ENCODE measurements around the gene ERICH6B.

The ERICH6B gene

DNA sequence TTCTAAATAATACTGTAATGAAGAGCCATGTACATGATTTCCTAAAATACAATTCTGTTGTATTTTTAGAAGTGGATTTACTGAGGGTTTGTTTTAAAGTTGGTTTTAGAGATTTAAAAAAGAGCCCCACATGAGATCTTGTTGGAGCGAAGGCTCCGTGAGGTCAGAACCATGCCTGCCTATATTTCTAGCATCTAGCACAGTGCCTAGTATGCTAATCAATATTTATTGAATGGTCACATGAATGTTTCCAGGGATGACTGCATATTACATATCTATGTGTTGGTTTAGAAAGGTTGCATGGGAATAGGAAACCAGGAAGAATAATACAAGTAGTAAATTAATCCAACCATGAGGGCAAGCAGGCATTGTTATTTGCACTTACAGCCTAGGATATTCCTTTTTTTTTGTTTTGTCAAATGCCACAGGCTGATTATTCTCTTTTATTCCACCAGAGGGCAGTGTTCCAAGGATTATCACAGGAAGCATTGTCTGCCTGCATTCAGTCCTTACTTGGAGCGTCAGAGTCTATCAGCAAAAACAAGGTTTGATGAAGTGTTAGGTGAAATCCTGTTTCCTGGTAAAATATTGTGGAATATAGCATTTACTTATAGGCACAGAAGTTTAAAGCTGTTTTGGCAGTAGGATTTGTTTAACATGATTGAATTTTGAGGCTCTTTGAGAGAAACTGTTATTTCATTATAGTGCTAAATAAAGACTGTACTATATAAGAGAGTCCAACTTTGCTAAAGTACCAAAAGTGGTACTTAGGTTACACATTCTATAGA lies 104.0 kb downstream of the ERICH6B start:
- no peak overlapping the region for H3K4me3 ChIP-seq (ENCODE audit: low read depth, low read length)
- TF ChIP-seq, protein P1, sequence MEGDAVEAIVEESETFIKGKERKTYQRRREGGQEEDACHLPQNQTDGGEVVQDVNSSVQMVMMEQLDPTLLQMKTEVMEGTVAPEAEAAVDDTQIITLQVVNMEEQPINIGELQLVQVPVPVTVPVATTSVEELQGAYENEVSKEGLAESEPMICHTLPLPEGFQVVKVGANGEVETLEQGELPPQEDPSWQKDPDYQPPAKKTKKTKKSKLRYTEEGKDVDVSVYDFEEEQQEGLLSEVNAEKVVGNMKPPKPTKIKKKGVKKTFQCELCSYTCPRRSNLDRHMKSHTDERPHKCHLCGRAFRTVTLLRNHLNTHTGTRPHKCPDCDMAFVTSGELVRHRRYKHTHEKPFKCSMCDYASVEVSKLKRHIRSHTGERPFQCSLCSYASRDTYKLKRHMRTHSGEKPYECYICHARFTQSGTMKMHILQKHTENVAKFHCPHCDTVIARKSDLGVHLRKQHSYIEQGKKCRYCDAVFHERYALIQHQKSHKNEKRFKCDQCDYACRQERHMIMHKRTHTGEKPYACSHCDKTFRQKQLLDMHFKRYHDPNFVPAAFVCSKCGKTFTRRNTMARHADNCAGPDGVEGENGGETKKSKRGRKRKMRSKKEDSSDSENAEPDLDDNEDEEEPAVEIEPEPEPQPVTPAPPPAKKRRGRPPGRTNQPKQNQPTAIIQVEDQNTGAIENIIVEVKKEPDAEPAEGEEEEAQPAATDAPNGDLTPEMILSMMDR (IDR thresholded peaks at IDR 0.05; ENCODE audit: low read depth, low read length), result peak; percentile 55

DNA sequence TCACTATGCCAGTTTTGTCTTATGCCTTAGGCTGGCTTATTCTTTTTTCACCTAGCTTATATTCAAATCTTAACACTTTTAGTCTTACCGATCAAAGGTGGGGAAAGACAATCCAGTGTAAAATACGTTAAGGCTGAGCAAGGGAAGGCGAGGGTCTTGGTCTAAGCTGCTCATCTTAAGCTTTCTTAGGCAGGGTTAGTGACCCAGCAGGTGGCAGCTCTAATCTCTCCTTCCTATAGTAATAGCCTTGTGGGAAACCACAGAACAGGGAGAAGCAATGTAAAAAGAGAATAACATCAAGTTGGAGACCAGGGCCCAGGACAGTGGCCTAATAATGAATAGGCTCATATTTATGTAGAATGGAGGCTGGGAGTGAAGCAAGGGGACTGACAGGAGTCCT lies 104.9 kb downstream of the ERICH6B start:
- H3K4me3 ChIP-seq (ENCODE audit: low read depth, low read length), result no peak overlapping the region
- TF ChIP-seq, protein P1 (IDR thresholded peaks at IDR 0.05; ENCODE audit: low read depth, low read length), result no peak

DNA sequence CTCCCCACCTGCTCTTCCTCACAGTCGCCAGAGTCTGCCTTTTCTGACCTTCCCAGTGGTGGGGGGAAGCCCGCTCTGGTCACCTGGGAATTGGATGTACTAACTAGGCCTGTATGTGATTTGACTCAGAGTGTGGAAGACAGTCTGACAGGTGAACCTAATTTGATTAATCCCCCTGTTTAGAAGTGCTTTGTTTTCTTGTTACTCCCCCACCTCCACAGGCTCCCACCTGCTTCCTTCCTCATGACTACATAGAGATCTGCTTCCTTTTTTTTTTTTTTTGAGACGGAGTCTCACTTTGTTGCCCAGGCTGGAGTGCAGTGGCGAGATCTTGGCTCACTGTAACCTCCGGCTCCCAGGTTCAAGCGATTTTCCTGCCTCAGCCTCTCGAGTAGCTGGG lies 106.8 kb downstream of the ERICH6B start:
- TF ChIP-seq, protein P1 (IDR thresholded peaks at IDR 0.05; ENCODE audit: low read depth, low read length), result no peak
- H3K4me3 ChIP-seq (ENCODE audit: low read depth, low read length), result no peak overlapping the region

- no peak overlapping the region for H3K4me3 ChIP-seq (ENCODE audit: low read depth, low read length)
- TF ChIP-seq, protein P1 (IDR thresholded peaks at IDR 0.05; ENCODE audit: low read depth, low read length), result no peak
Measured at GRCh38 chr13:45506811-45507210, 108.7 kb downstream of the ERICH6B start.

DNA sequence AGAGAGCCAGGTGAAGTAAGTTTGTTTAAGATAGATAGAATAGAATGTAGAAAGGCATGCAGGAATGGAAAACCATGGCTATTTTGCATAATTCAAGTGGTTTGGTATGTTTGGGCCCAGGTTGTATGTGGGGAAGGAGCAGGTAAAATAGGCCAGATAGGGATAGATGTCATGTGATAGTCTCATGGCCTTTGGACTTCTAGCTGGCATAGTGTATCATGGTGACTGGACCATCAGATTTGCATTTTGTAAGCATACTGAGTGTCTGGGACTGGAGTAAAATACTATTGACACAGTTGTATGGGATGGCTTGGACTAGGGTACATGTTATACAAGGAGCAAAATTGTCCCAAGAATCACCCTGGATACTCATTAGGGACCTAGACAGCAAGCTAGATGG lies 111.9 kb downstream of the ERICH6B start:
- TF ChIP-seq, protein P1 (IDR thresholded peaks at IDR 0.05; ENCODE audit: low read depth, low read length), result no peak
- H3K4me3 ChIP-seq (ENCODE audit: low read depth, low read length), result no peak overlapping the region

- H3K4me3 ChIP-seq (ENCODE audit: low read depth, low read length), result no peak overlapping the region
- TF ChIP-seq, protein P1 (IDR thresholded peaks at IDR 0.05; ENCODE audit: low read depth, low read length), result no peak
Measured at GRCh38 chr13:45501175-45501526, 114.4 kb downstream of the ERICH6B start.

GRCh38 chr13:45500492-45501174 lies 114.9 kb downstream of the ERICH6B start:
- TF ChIP-seq, protein P1 (IDR thresholded peaks at IDR 0.05; ENCODE audit: low read depth, low read length), result no peak

More at GRCh38 chr13:45500492-45501174, 114.9 kb downstream of the ERICH6B start:
- 0 out of 2 replicates have a peak overlapping the region, but pooled peaks have one; percentile 17 for H3K4me3 ChIP-seq (ENCODE audit: low read depth, low read length)
